HG02571 (cell line): ENCODE results near the gene ESYT1.
"Not testable (repeated sequence)": the region's sequence is repeated elsewhere in the genome, so short reads cannot be mapped to it uniquely, and the experiment has no call there.

ENCODE experiments used
- ATAC-seq: cut with Tn5 transposase; IDR thresholded peaks from one replicate; pipeline ENCODE4 v1.9.1; 2021; ENCODE audit warnings: mild to moderate bottlenecking, moderate library complexity; ENCODE audit not compliant: unreplicated experiment

Gene ESYT1

GRCh38 chr12:56154246-56154771, 26.2 kb downstream of the ESYT1 start:
- no peak for ATAC-seq

GRCh38 chr12:56154818-56155217, 26.8 kb downstream of the ESYT1 start:
- no peak for ATAC-seq

- no peak for ATAC-seq
These were observed 27.3 kb downstream of the ESYT1 start for GRCh38 chr12:56155256-56155845.

DNA sequence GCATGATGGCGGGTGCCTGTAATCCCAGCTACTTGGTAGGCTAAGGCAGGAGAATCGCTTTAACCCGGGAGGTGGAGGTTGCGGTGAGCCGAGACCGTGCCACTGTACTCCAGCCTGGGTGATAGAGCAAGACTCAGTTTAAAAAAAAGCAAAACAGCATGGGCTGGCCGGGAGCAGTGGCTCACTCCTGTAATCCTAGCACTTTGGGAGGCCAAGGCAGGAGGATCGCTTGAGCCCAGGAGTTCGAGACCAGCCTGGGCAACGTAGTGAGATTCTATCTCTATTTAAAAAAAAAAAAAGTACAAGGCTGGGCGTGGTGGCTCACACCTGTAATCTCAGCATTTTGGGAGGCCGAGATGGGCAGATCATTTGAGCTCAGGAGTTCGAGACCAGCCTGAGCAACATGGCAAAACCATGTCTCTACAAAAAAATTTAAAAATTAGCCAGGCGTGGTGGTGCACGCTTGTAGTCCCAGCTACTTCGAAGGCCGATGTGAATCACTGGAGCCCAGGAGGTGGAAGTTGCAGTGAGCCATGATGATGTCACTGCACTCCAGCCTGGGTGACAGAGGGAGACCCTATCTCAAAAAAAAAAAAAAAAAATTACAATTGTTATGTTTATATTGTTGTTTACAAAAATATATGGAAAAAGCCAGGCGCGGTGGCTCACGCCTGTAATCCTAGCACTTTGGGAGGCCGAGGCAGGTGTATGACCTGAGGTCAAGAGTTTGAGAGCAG, 28.6 kb downstream of the ESYT1 start:
- not testable (repeated sequence) for ATAC-seq

DNA sequence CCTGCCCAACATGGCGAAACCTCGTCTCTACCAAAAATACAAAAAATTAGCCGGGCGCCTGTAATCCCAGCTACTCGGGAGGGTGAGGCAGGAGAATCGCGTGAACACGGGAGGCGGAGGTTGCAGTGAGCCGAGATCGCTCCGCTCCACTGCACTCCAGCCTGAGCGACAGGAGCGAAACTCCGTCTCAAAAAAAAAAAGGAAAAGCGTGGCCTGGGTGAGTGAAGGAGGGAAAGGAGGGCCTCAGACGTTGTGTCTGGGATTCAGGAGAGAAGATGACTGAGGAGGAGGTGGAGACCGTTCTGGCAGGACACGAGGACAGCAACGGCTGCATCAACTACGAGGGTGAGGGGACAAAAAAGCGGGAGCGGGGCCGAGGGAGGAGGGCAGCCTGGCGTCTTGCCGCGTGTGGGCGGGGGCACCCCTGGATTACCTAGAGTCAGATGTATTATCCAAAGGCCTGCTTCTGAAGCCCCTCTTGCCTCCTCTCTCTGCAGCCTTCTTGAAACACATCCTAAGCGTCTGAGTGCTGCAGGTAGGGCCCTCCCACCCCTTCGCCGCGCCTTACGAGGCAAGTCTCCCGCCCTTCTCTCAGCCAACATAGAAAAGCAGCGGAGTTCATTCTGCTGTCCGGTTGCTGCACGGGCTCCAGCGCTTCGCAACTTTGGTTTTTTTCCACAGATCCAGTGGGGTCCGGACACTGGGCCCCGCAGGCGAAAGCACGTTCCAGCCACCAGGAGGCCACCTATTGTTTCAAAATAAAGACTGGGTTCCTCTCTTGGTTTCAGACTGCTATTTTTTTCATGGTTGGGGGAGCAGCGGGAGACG, 29.3 kb downstream of the ESYT1 start:
- peak; percentile 15 for ATAC-seq

DNA sequence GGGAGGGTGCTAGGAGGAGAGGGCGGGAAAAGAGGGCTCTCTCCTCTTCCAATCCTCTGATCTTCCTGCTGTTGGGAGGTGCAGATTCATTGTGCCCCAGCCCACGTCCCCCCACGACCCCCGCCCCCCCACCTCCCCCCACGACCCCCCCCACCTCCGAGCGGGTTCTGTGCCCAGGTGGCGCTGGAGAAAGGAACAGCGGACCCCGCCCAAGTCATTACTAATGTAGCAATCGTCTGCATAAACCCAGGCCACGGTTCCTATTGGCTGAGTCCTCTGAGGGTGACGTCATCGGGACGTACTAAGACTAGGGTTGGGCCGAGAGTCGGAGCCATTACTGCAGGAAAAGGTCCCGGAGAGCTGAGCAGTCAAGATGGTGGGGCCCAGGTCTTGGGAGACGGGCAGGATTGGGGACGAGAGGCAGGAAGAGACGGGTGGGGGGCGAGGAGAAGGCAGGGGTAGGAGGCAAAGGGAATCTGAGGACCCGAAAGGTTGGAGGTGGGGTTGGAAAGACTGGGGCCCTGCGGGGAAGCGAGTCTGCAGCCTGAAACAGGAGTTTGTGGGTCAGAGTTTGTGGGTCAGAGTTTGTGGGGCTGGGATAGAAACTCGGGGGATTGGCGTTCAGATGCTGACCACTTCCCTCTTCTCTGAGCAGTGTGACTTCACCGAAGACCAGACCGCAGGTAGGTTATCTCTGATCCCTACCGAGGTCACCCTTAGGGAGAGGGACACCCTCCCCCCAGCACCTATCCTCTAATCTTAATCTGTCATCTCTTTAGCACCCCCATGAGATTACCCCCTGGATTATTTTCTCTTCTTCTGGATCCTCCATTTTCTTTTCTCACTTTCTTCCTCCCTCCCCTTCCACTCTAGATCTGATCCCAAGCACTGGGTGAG, 30.2 kb downstream of the ESYT1 start, which contains the start of gene MYL6:
TSS of gene MYL6 (plus strand) at position 331 of the 897 bp plus-strand sequence. CDS start at position 374, 43 bp downstream.
- ATAC-seq: peak; percentile 87

DNA sequence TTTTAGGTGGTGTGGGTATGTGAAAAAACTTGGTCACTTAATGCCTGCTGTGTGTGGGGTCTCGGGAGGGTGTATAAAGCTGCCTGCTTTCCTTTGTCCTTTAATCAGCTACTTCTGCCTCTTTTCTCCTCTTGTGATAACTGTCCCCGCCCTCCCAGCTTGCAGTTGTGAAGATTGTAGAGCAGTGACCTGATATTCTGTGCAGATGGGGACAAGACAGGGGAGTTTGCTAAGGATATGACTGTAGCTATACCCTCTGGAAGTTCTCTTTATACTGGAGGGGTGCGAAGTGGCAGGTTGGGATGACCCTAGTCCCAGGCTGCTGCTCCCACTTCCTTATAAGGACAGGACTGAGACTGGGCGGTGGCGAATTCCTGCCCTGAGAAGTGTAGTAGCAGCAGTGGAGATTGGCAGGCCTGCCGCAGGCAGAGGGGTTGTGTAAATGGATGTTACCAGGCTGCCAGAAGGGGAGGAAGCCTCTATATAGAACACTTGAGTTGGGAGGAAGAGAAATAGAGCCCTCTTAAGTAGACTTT, 30.9 kb downstream of the ESYT1 start:
- no peak for ATAC-seq

GRCh38 chr12:56159482-56160192, 31.6 kb downstream of the ESYT1 start:
- no peak for ATAC-seq

DNA sequence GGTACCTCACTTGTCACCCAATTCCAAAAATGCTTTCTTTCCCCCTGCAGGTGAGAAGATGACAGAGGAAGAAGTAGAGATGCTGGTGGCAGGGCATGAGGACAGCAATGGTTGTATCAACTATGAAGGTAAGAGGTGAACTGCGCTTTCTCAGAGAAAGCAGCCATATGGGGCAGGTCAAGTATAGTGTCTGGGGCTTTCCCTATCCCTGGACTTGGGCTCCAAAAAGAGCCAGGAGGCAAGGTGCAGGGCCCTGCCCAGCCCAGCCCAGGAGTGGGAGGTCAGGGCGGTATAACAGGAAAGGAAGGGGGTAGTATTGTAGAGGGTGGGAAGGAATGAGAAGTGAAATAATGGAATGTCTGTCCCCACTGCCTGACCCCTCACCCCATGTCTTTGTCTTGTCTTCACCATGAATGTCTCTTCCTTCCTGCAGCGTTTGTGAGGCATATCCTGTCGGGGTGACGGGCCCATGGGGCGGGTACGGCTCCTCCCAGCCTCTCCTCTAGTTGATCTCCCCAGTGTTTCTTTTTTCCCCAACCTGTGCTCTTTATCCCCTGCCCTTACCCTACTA, 32.2 kb downstream of the ESYT1 start:
- no peak for ATAC-seq

GRCh38 chr12:56160894-56161689, 33.0 kb downstream of the ESYT1 start:
- no peak for ATAC-seq

- no peak for ATAC-seq
These were observed 33.8 kb downstream of the ESYT1 start for GRCh38 chr12:56161690-56162351.

DNA sequence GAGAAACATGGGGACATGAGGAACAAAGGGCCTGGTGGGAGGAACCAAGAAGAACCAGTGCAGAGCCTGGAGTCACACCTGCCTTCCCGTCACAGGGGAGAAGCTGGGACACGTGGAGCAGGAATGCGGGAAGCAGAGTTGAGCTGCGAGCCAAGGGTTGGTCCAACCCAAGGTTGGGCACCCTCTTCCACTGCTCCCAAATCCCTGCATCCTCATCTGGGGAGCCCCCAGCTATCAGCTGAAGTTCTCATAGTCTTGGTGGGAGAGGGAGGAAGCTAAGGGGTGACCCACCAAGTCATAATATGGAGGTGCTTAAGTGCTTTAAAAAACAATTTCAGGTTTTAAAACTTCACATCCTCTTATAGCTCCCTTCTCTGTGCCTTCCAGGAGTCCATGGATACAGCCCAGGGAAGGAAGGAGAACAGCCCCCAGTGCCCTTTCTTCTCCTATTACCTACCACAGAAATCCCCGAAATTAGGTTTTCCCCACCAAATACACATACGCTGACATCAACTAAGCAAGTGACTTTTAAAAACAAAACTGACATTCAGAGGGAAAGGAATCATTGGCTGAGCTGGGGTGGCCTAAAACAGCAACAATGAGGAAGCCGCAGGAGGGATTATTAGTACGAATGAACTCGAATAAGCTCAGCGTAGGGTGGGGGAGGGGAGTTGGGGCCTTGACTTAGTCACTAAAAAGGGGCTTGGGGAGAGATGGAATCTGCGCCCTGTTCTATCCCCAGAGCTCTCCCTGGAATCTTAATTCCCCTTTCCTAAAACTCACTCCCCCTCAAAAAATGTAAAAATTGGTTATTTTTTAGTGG, 34.6 kb downstream of the ESYT1 start:
- no peak for ATAC-seq

DNA sequence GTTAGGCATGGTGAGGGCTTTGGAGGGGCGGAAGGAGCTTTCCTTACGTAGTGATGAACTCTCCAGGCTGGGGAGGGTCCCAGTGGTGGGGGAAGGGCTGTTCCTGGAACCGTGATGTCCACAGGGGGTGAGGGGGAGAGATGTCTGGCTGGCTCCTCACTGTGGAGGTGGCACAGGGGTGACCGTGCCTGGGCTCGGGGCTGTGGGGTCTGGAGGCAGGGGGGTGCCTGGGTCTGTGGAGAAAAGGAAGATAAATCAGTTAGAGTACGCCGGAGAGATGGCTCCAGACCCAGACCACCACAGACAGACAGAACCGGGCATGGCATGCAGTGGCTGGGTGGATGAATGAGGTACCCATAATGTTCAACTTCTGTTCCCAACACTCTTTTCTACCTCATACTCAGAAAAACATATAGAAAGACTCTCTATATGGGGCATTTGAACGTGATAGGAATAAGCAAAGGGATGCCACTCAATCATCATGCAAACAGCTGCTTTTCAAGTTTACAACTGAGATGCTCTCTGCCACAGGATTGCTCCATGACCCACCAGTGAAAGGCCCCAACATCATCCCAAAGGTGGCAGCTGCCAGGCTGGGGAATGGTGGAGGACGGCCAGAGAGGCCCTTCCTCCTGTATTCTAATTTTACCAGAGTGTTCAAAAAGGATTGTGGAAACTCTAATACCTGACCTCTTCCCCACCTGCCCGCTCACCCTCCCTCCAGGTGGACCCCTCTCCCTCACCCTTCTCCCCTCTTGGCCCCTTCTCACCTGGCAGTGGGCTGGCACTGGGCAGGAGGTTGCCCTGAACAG, 35.7 kb downstream of the ESYT1 start:
- ATAC-seq: no peak

GRCh38 chr12:56164345-56164729, 36.3 kb downstream of the ESYT1 start:
- no peak for ATAC-seq

DNA sequence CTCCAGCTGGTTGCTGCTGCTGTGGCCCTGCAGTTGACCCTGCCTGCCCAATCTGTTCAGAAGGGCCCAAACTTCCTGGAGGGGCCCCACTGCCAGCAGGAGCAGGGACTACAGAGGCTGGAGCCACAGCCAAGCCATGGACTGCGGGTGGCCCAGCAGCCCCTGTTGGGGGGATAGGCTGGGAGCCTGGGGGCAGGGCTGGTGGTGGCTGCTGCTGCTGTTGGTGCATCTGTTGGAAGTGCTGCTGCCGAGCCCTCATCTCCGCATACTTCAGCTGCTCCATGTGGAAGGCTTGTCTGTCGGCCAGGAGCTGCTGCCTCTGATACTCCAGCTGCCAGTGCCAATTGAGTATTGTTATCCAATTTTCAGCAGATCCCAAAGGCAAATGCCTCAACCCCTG, 37.3 kb downstream of the ESYT1 start:
- no peak for ATAC-seq

DNA sequence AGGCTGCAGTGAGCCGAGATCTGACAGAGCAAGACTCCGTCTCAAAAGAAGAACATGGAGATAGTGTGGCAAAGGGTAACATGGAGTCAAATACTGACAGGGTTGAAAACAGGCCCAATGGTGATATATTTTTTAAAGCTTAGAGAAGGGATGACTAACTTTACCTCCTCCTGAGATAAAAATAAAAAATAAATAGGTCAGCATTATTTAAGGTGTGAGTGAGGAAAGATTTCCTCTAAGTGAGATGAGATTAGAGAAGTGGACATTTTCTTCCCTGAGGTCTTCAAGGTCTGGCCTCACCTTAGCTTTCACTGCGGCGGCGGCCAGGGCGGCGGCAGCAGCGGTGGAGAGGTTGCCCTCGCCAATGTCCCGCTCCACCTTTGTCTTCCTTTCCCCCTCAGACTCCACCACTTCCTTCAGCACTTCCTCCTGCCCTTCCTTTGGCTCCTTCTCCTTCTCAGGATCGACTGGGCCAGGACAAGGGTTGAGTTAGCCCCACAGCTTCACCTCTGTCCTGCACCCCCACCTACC, 41.2 kb downstream of the ESYT1 start:
- ATAC-seq: no peak
